GM19372 (cell line): ENCODE data around the gene NTNG1.

Experiments used
- ATAC-seq: cut with Tn5 transposase; IDR thresholded peaks from one replicate; pipeline ENCODE4 v1.9.1; 2021; ENCODE audit warnings: mild to moderate bottlenecking, low read depth, moderate library complexity; ENCODE audit not compliant: unreplicated experiment

Gene NTNG1

DNA sequence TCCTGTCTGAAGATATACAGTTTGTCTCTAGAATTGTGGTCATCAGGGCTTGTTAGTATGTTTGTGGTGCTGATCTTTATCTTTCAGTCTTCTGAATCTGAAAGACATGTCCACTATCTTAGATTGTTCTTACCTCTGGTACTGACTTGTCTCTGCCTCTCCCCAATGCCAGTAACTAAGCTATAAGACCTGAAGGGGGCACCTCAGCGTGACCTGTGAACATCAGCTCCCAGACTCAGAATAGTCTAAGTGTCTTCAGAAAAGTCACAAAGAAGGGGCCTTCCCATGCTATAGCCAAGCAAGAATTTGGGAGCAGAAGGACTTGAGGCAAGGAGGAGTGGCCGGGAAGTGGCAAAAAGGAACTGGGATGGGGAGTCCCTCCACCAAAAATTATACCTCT is 178.1 kb downstream of the NTNG1 start:
- no peak for ATAC-seq

DNA sequence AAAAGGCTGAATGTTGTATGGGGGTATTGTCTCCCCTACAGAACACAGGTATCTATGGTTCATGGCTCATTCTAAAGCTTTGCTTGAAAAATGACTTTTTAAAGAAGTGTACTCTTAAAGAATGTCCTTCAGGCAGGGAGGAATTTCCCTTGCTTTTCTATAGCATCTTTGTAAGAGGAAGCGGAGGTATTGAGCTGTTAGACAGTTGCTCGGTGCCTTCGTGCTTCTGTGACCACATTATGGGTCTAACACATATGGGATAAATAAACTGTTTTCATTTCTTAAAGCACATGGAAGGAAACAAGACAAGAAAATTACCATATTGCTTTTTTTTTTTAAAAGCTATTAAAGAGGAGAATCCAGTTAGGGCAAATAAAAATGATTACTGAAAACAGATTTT is 182.9 kb downstream of the NTNG1 start:
- no peak for ATAC-seq

DNA sequence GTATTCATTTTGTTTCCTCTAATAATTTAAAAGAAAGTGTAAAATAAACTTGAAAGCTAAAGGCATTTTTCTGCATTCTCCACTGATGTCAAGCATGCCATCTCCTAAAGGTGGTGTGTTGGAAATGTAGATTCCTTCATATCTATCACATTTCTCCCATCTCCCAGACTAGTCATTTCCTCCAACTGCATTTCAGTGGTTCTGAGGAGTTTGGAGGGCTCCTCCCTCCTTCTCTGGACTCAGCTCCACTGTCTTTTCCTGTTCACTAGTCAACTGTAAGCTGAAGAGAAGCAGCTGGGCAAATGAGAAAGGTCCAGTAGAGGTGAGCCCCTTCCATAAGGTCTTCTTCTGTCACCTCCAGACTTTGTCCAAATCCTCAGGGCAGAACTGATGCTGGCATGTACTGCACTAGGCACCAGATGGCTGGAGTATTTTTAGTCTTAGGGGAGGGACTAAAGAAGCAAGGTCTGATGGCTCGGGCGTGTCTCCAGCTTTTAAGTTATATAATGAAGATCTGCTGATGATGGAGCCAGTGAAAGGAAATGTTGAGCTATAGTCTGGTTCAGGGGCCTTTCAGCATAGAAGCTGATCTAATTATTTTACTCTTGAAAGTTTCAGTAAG is 186.1 kb downstream of the NTNG1 start:
- ATAC-seq, result no peak

DNA sequence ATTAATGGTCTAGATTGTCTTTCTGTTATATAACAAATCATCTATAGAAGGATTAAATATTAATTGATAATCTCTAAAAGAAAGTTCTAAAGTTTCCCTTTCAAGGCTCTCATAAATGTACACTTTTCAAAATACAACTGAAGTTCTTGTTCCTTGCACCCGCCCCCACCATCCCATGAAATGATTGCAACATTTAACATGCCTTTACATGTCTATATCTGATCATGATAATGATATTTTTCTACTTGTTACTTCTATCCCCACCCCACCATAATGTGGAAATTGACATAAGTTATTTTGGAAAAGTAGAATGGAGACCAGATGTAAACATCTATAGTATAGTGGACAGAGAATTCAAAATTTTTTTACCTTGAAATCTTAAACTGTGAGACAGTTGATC is 186.6 kb downstream of the NTNG1 start:
- ATAC-seq, result no peak

DNA sequence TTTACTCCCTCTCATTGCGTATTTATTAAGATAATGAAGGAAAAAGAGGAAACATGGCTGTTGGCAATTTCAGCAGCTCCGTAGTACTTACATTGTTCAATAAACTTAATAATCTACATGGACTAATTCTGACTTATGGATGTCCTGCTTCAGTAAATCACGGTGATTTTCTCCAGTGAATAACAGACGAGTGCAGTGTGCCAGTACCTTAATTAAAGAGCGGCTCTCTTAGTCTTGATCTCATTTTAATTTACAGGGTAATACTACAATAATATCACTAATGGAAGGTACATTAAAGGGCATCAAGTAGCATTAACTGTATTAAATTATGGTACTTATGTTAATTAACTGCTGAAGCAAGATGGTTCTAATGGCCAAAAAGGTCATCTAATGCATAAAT is 187.2 kb downstream of the NTNG1 start:
- no peak for ATAC-seq

DNA sequence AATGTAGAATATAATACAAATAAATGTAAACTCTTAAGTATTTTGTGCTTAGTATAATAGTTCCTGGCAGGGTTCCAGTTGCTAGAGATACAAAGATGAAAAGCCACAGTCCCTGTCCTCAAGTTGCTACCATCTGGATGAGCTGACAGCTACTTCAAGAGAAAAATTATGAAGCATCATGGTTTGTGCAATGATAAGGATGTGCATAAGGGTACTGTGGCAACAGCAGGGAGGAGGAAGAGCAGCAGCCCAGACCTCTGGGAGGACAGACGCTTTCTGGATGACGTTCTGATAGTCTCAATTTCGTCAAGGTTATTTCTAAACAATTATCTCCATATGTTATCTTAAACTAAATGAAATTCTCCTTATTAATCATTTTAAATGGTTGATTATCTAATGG is 198.9 kb downstream of the NTNG1 start:
- ATAC-seq, result no peak

DNA sequence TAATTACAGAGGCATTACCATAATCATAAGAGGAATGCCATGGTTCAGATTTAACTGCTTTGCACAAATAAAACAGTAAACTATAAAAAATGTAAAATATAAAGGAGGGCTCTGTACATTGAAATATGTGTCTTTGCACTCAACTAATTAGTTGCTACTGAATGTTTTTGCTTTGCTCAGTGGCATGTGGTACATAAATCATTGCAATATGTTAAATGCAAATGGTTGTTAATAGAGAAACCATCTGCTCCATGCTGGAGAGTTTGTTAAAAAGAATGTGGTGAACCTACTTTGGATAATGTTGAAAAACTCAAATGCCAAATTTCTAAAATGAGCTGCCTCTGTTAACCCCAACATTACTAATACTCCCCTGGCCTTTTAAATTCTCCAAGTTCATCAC is 201.5 kb downstream of the NTNG1 start:
- no peak for ATAC-seq

DNA sequence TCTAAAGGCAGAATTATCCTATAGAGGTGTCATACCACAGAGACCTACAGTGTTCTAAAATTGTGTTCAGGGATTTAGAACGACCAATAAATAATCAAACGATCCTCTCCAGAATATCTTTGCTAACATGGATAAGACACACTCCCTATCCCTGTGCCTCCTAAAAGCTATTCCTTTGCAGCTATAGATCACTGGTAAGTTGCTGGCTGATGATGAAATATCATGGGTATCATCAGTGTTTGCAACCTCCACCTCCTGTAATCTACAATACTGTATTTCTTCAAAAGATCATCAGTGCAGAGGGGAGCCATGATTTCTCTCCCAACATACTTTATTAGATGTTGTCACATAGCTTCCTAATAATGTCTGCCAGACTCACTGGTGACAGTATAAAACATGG is 201.9 kb downstream of the NTNG1 start:
- ATAC-seq, result no peak

DNA sequence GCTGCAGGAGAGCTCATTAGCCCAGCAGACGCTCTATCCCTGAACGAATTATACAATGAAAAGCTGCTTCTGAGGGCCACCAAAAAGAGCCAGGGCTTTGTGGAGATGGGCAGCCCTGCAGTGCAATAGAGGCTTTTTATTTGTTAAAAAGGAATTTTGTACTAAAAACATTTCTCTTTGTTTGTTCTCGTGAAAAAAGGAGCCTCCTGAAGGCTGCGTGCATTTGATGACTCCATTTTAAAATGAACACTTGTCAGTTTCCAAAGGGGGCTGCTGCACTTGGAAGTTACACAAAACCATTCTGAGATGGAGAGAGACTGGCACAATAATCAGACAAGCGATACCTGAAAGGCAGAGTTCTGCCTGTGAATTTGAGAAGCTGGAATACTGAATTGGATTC is 202.8 kb downstream of the NTNG1 start:
- ATAC-seq, result no peak

DNA sequence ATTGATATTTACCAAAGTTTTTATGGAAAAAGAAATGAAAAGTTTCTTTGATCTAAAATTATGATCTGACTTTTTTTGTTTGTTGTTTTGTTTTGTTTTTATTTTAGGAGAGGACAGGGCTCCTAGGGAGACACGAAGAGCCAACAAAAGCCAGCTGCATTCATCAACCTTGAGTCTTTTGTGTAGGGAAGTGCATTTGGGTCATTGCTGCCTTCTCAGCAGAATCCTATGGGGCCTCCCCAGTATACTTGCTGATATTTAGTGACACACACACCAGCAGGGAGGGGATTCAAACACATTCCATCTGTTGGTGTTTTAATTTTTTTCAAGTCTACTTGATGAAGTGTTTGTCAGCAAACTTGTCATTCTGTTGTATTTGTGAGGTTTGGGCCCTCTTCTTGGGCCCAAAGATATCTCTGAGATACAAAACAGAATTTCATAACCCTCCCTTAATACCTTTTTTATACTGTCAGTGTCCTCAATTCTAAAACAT is 203.5 kb downstream of the NTNG1 start:
- ATAC-seq, result no peak

DNA sequence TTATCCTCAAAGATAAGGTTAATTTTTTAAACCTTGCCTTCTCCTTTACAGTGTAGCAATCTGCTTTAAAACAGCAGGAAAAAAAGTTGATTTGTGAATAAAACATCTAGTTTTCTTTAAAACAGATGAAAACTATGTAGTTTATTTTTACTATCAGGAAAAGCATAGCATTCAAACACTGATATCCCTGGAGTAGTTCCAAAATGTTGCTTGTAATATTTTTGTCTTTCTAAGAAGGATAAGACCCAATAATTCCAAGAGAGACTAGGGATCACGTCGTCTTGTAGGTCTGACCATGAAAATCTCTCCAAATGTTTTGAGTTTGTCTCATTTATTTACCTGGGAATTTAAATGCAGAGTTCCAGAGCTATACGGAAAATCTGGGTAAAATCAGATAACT is 204.0 kb downstream of the NTNG1 start:
- no peak for ATAC-seq

DNA sequence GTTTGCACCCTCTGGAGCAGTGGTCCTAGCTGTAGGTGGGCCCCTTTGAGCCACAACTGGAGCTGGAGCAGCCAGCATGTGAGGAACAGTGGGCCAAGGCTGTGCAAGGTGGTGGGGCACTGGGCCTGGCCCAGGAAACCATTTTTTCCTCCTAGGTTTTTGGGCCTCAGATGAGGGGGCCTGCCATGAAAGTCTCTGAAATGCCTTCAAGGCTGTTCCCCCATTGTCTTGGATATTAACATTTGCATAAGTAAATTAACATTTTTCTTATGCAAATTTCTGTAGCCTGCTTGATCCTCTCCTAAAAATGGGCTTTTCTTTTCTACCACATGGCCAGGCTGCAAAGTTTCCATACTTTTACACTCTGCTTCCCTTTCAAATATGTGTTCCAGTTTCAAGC is 212.0 kb downstream of the NTNG1 start:
- no peak for ATAC-seq

DNA sequence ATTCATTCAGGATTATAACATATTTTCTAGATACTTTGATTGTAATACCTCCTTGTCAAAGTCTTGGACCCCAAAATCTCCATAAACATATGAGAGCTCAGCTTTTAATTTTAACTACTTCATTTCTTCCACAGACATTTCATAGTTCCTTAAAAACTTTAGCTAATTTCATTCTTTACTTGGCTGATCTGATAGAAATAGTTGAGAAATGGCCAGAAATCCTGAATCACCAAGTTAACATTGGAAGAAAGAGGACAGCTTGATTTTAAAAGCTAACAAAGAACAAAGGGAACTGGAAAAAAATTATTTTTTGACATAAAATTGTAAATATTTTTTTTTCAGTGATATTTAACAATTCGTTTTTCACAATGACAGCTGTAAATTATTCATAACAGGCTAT is 216.5 kb downstream of the NTNG1 start:
- ATAC-seq, result no peak

DNA sequence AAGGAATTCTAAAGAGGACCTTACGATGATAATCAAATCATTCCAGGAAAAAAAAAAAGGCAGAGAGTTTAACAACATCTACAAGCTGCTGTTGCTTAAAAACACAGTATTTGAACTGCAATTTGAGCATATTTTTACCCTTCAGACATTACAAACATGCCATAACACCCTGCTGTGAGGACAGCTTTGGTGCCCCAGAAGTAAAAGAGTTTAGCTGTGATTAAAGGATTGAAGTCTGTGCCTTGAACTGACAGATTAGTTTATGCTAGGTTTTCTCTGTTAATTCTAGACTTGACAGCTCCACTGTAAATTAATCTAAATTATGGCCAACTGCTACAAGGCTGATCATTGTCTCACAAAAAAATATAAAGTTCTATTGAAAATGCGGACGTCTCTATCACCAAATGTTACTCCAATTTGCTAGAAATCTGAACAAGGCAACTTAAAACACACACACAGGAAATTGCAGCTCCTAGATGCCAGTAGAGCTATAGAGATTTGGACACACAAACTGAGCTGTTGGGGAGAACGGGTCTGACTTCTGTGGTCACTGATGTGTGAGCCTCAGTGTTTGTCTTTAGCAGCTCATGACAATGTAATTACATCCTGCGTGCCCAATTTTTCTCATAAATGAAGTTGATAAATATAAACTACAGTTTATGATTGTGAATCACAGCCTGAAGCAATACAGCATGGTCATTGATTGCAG is 217.9 kb downstream of the NTNG1 start:
- no peak for ATAC-seq

DNA sequence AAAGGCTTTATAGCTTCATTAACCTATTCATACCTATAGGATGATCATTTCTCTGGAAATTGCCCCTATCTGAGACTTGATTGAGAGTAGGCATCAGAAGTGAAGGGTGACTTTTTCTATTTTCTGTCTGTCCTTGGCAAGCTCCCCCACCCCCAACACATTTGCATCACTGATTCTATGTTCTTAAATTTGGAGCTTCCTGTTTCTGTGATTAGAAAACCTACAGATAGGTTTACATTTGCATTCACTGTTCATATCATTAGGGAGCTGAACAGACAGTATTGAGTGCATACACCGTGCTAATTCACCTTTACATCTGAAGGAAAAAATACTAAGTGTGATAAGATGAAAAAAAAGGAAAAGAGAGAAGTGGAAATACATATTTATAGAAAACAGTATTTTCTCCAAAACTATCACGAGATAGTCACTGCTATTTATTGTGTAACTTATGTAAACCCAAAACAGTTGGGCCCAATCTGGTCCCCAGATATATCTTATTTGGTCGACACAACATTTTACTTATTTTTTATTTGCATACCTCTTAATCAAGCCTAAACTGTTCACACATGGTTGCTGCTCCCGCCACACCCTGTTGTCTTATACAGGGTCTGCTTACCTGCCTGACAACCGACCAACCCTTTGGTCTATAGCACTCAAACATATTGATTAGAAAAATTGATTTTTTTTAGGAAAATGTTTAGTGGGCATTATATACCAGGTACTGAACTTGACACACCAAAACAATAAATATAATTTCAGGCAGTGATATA is 218.8 kb downstream of the NTNG1 start:
- ATAC-seq, result no peak

DNA sequence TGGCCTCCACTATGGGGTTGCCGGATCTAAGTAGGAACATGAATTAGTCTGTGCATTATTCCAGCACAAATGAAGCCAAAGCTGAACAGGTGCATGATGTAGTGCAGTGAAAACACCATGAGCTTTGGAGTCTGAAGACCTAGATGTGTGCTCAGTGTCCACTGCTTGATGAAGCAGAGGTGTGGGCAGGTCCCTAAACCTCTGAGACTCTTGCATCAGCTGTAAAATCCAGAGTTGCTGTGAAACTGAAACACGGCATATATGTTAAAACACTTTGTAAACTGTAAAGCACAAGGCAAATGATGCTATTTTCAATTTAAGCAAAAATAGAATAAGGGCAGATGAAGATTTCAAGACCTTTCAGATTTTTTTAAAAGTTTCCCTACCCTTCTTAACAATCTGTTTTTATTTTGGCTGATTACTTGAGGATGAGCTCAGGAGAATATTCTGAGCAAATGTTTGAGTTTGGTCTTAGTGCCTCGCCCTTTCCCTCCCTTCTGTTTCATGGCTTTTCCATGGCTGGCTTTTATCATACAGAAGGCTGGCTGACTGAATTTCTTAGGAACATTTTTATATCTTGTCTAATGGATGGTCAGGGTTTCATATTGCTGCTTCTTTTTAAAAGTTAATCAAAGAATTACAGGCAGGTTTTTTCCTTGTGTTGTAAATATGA is 221.8 kb downstream of the NTNG1 start:
- ATAC-seq, result peak; percentile 72

DNA sequence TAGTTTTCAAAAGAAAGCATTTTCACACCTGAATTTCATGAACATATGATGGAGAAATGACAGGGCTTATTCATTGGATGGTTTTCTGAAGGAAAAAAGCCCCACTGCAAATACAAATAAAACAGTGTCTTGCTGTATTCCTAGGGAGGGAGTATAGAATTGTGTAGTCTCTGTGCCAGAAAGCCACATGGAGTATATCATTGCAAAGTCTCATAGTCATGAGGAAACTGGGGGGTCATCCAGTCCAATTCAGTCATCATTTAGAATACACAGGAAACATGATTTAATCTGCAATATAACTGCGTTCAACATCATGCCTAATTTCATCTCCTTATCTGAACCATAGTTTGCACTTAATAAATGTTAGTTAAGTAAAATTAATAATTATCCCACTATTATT is 222.3 kb downstream of the NTNG1 start:
- no peak for ATAC-seq

DNA sequence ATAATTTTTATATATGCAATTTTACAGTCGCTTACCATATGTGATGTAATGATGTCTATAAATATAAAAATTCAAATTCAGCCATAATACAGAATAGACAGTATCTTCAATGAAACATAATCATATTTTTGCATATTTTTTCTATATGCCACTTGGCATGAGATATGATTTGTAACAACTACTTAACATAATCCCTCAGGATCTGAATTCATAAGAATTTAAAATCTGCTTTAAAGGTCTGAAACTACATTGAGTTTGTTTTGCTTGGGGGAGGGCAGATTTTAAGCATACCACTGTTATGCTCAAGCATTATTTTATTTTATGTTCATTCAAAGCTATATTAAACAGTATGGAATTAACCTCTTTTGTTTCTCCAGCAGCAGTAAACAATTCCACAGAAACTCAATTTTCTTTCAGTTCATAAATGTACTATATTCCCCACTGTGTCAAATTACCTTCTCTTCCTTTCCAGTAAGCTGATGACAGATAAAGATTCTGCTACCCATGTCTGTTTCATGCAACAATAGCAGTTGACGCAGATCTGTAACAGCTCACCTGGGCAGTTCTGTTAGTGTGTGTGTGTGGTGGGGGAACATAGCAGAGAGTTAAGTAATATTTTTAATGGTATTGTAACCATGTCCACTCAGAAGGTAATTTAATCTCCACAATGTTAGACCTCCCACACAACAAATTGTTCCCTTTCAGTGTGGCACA is 224.8 kb downstream of the NTNG1 start:
- ATAC-seq, result no peak

DNA sequence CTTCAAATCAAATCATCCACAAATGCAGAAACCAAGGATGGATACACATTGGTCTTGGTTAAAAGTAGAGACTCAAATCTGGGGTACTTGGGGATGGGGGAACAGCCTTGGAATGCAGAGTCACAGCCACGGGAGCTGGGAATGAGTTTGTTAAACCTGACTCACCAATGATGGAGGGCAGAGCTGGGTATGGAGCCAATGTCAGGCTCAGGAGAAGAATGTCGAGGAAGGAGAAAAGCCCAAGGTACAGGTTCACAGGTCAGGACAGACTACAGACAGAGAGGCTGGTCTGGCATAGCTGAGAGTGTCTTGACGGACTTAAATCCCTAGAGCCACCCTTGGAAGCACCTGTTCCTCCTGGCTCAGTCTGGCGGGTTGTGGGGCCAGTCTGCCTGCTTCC is 237.6 kb downstream of the NTNG1 start:
- no peak for ATAC-seq

DNA sequence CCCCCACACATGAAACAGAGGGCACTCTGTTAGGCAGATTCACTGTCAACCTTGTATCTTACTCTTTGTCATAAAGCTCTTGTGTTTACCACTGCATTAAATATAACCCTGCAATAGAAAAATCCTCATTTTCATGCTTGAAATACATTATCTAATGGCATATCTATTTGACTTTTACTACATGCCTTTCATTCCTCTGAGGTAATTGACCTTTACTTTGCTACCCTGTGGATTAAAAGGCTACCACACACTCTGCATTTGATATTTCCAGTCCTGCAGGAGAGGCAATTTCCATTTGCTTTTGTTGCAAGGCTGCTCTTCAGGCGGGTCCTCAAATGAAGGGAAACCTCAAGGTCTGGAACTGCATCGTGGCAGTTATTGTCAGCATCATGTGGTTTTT is 238.0 kb downstream of the NTNG1 start:
- no peak for ATAC-seq

DNA sequence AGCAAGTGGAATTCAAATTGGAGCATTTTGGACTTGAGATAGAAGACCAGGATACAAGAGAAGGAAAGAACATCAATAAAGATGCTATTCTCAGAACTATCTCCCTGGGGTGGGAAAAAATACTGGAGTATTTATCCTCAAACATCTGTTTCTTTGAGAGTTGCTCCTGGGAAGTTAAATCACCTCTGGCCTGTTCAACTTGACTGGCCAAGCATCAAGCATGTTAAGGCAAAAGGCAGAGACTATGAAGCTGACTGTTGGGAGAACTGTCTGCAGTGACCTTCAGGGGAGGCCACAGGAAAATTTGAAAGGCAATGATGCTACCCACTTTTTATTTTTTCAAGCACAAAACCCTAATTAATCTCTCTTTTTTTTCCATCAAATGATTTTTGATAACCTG is 239.0 kb downstream of the NTNG1 start:
- no peak for ATAC-seq
